GM21515 (cell line): ENCODE results near the gene PNPO.

ENCODE experiments used
- ATAC-seq: cut with Tn5 transposase; IDR thresholded peaks from one replicate; pipeline ENCODE4 v1.9.1; 2021; ENCODE audit not compliant: unreplicated experiment

The PNPO gene

GRCh38 chr17:47941246-47942095 lies at the start of gene PNPO:
Gene PNPO, plus strand, starts transcription at chr17:47941571. Its CDS starts 105 bp downstream, at chr17:47941676.
- peak; percentile 89 for ATAC-seq

GRCh38 chr17:47894498-47895346 lies 46.6 kb upstream of the PNPO start:
- ATAC-seq: no peak

- no peak for ATAC-seq
Measured at GRCh38 chr17:47895347-47895855, 46.0 kb upstream of the PNPO start.

- ATAC-seq: peak; percentile 89
Measured at GRCh38 chr17:47895856-47896671, 45.3 kb upstream of the PNPO start, which contains the start of gene SP2. Gene SP2, plus strand, starts transcription at chr17:47896236. Its CDS starts 51 bp downstream, at chr17:47896287.

- ATAC-seq: no peak
Measured at GRCh38 chr17:47896672-47897490, 44.5 kb upstream of the PNPO start.

GRCh38 chr17:47897561-47897960 lies 43.8 kb upstream of the PNPO start:
- no peak for ATAC-seq

- no peak for ATAC-seq
Measured at GRCh38 chr17:47898241-47898640, 43.1 kb upstream of the PNPO start.

GRCh38 chr17:47899643-47900042 lies 41.7 kb upstream of the PNPO start:
- no peak for ATAC-seq

GRCh38 chr17:47901423-47901822 lies 39.9 kb upstream of the PNPO start:
- ATAC-seq: no peak

- no peak for ATAC-seq
Measured at GRCh38 chr17:47902039-47902744, 39.2 kb upstream of the PNPO start.

GRCh38 chr17:47905221-47905733 lies 36.1 kb upstream of the PNPO start:
- ATAC-seq: no peak

GRCh38 chr17:47906443-47906842 lies 34.9 kb upstream of the PNPO start:
- no peak for ATAC-seq

GRCh38 chr17:47907932-47908562 lies 33.3 kb upstream of the PNPO start:
- ATAC-seq: no peak

GRCh38 chr17:47913050-47913449 lies 28.3 kb upstream of the PNPO start:
- ATAC-seq: no peak

GRCh38 chr17:47914306-47914948 lies 26.9 kb upstream of the PNPO start:
- no peak for ATAC-seq

GRCh38 chr17:47915776-47916398 lies 25.5 kb upstream of the PNPO start:
- no peak for ATAC-seq

- ATAC-seq: no peak
Measured at GRCh38 chr17:47916489-47917208, 24.7 kb upstream of the PNPO start.
